CD4-positive, alpha-beta memory T cell (primary cell): ENCODE data around the gene KIAA1755. TPM values are rescaled to one million over a fixed set of nuclear protein-coding genes. Genes with fewer than 3 reads are reported as not detected.

Experiments used
- CTCF ChIA-PET: fragments of 350-600 bp; sonication (Branson Sonifier 250); formaldehyde crosslinking; loops from one replicate; lab custom pipeline; 2021; ENCODE audit warnings: inconsistent platforms; ENCODE audit not compliant: partially characterized antibody; lab: Charles Lee
- POLR2A ChIA-PET: fragments of 350-600 bp; sonication (Branson Sonifier 250); formaldehyde crosslinking; loops from one replicate; lab custom pipeline; 2021; ENCODE audit not compliant: partially characterized antibody; lab: Charles Lee
- DNase-seq, 5 donors: peaks; one replicate each; pipeline versions ENCODE4 v3.0.0 to v3.0.0-alpha.2; 2020 to 2022; ENCODE audit warnings: mixed read lengths in 1 of 5
- H3K27ac ChIP-seq: one replicate; pipeline ENCODE4 v1.7.0; 2013; ENCODE audit warnings: low read depth, low read length
- H3K27me3 ChIP-seq: 2 replicates; pipeline ENCODE4 v1.7.0; 2013; ENCODE audit warnings: mild to moderate bottlenecking, low read length, moderate library complexity; ENCODE audit not compliant: insufficient read depth
- H3K36me3 ChIP-seq: 2 replicates; pipeline ENCODE4 v1.7.0; 2013; ENCODE audit warnings: mild to moderate bottlenecking, low read length, moderate library complexity; ENCODE audit not compliant: insufficient read depth
- H3K4me1 ChIP-seq: 2 replicates; pipeline ENCODE4 v1.7.0; 2013; ENCODE audit warnings: mild to moderate bottlenecking, low read length, moderate library complexity; ENCODE audit not compliant: insufficient read depth
- H3K4me3 ChIP-seq, 2 donors: one replicate each; pipeline ENCODE4 v1.7.0; 2013; ENCODE audit warnings: low read length in 2 of 2, mild to moderate bottlenecking in 1 of 2
- H3K9me3 ChIP-seq, 2 donors: one replicate each; pipeline ENCODE4 v1.7.0; 2013; ENCODE audit warnings: low read length in 2 of 2, control low read depth in 1 of 2; ENCODE audit not compliant: control insufficient read depth in 1 of 2
- H3K27ac Mint-ChIP-seq, 7 donors: one replicate each; pipeline ENCODE4 v1.8.0; 2020 to 2021; ENCODE audit warnings: mixed read lengths in 7 of 7, mild to moderate bottlenecking in 6 of 7, inconsistent platforms in 3 of 7, moderate library complexity in 3 of 7
- H3K27me3 Mint-ChIP-seq, 2 donors: one replicate each; pipeline ENCODE4 v1.8.0; 2020 to 2021; ENCODE audit warnings: mixed read lengths in 2 of 2
- H3K36me3 Mint-ChIP-seq, 2 donors: one replicate each; pipeline ENCODE4 v1.8.0; 2020 to 2021; ENCODE audit warnings: mixed read lengths in 2 of 2, inconsistent platforms in 1 of 2, mild to moderate bottlenecking in 1 of 2
- H3K4me1 Mint-ChIP-seq, 4 donors: one replicate each; pipeline ENCODE4 v1.8.0; 2020 to 2021; ENCODE audit warnings: mixed read lengths in 4 of 4, mild to moderate bottlenecking in 1 of 4
- H3K4me3 Mint-ChIP-seq, 8 donors: one replicate each; pipeline ENCODE4 v1.8.0; 2020 to 2021; ENCODE audit warnings: mixed read lengths in 8 of 8, mild to moderate bottlenecking in 7 of 8, moderate library complexity in 6 of 8, inconsistent platforms in 3 of 8
- H3K9me3 Mint-ChIP-seq, 8 donors: one replicate each; pipeline ENCODE4 v1.8.0; 2020 to 2021; ENCODE audit warnings: mixed read lengths in 8 of 8, mild to moderate bottlenecking in 5 of 8, inconsistent platforms in 3 of 8, moderate library complexity in 1 of 8
- intact Hi-C: fragments of 100-400 bp; cut with micrococcal nuclease; formaldehyde crosslinking; loops from one replicate; pipeline ENCODE4 v1.15.1; 2023
- polyA plus RNA-seq, 2 donors: library from polyadenylated mRNA; unstranded; fragments of 300-500 nt; fragmentation: Illumina TruSeq; gene quantifications; one replicate each; pipeline ENCODE4 v1.2.3, GENCODE V29; 2021
- total RNA-seq, 2 experiments: library from RNA; stranded (reverse); gene quantifications; one replicate each; pipeline ENCODE4 v1.2.3, GENCODE V29; 2021

Gene KIAA1755
- total and polyA plus RNA-seq, 4 experiments from 2014 or later = not detected

DNA sequence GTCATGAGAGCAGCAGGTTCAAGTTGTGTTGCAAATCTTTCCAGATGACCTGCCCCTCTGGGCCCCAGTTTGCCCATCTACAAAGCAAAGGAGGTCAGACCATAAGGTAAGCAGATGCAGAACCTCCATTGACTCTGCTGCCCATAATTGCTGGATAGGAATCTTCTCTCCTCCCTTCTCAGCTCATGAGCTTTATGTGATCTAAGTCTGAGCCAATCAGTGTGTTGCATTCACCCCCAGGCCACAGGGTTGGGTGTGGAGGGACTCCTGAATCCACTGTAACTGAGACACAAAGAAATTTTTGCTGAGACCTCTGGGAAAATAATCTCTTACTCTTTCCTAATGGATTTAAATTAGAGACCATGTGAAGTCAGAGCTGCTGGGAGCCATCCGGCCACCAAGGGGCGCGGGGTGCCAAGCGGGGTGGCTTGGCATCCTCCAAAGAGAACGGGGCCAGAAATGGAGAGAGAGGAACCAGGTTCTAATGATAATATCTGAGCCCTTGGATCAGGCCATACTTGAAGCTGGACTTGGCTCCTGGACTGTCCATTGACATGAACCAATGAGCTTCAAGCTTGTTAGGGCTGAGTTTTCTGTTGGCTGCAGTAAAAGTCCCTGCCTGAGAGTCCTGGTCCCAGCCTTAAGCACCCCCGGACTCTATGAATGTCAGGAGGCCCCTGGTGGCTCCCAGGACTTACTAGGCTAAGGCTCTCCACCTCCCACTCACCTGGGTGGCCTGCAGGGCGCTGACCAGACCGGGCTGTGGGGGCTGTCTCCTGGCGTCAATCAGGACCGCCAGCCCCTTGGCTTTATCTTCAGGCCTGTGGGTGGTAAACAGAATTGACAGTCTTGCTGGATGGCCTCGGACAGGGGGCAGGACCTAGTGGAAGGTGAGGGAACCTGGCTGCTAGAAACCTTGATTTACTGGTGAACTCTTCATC is 32.8 kb downstream of the KIAA1755 start:
- Mint-ChIP-seq H3K9me3 (no peaks in the 10 kb centered on the region), H3K27me3 (peaks cover 3 to 11% of the 10 kb centered on the region in 2 donors), H3K4me1 (peaks cover 0 to under 1% (median 0%) of the 10 kb centered on the region in 4 donors), H3K4me3 (no peak overlapping the region), H3K27ac (no peak overlapping the region), H3K36me3 (no peaks in the 10 kb centered on the region)
- no peak for DNase-seq
- no peaks in the 10 kb centered on the region for H3K9me3 ChIP-seq
- no peak overlapping the region for H3K4me3 ChIP-seq
- ChIA-PET CTCF (no interaction called here), POLR2A (no interaction called here)
- no peaks in the 10 kb centered on the region for H3K27me3 ChIP-seq
- intact Hi-C loops = no loop called here
- no peaks in the 10 kb centered on the region for H3K4me1 ChIP-seq
- no peaks in the 10 kb centered on the region for H3K36me3 ChIP-seq
- no peak overlapping the region for H3K27ac ChIP-seq

DNA sequence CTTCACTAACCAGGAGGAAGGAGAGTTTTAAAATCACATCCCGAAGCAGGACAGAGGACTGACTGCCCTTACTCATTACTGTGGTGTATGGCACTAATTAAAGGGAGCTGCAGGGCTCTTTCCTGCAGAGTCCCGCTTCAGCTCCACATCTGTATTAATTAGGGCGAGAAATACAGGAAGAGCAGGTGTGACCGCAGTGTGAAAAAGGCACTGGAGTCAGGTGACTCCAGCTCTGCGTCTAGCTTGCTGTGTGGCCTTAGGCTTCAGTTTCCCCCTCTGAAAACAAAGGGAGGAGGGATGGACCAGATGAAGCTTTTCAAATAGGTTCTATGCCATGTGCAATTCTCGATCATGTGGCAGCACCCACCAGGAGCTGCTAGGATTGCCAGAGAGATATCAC is 34.0 kb downstream of the KIAA1755 start:
- CTCF ChIA-PET = interaction anchor here (0.6 to 3.4 kb wide), 4 partner anchors 11 to 641 kb away, joined by 3 to 17 read pairs (median 5); no protein-coding TSS in a partner anchor
- Histone ChIP-seq H3K4me1 (no peaks in the 10 kb centered on the region), H3K27ac (no peak overlapping the region), H3K9me3 (no peaks in the 10 kb centered on the region), H3K4me3 (no peak overlapping the region), H3K36me3 (no peaks in the 10 kb centered on the region), H3K27me3 (no peaks in the 10 kb centered on the region)
- H3K4me1 Mint-ChIP-seq = peaks cover 0 to 3% (median under 1%) of the 10 kb centered on the region in 4 donors
- no peak overlapping the region for H3K27ac Mint-ChIP-seq
- no peak overlapping the region for H3K4me3 Mint-ChIP-seq
- intact Hi-C loops = no loop called here
- no peaks in the 10 kb centered on the region for H3K36me3 Mint-ChIP-seq
- no peak for DNase-seq
- peaks cover 2 to 11% of the 10 kb centered on the region in 2 donors for H3K27me3 Mint-ChIP-seq
- no peaks in the 10 kb centered on the region for H3K9me3 Mint-ChIP-seq
- POLR2A ChIA-PET = interaction anchor here (1.1 kb wide), 1 partner anchor 170 kb away, joined by 3 read pairs; no protein-coding TSS in a partner anchor

- Mint-ChIP-seq H3K9me3 (no peaks in the 10 kb centered on the region), H3K4me1 (peaks cover 0 to 5% (median 1%) of the 10 kb centered on the region in 4 donors), H3K27ac (no peak overlapping the region), H3K4me3 (no peak overlapping the region), H3K36me3 (no peaks in the 10 kb centered on the region), H3K27me3 (peaks cover 4 to 8% of the 10 kb centered on the region in 2 donors)
- ChIA-PET POLR2A (interaction anchor here (1.1 kb wide), 1 partner anchor 169 kb away, joined by 3 read pairs; no protein-coding TSS in a partner anchor), CTCF (interaction anchor here (0.6 to 3.4 kb wide), 4 partner anchors 10 to 641 kb away, joined by 3 to 17 read pairs (median 5); no protein-coding TSS in a partner anchor)
- H3K27me3 ChIP-seq = no peaks in the 10 kb centered on the region
- H3K9me3 ChIP-seq = no peaks in the 10 kb centered on the region
- intact Hi-C loops = no loop called here
- H3K36me3 ChIP-seq = no peaks in the 10 kb centered on the region
- H3K4me3 ChIP-seq = no peak overlapping the region
- DNase-seq = no peak
- H3K27ac ChIP-seq = no peak overlapping the region
- no peaks in the 10 kb centered on the region for H3K4me1 ChIP-seq
Measured at GRCh38 chr20:38225900-38226263, 34.7 kb downstream of the KIAA1755 start.

DNA sequence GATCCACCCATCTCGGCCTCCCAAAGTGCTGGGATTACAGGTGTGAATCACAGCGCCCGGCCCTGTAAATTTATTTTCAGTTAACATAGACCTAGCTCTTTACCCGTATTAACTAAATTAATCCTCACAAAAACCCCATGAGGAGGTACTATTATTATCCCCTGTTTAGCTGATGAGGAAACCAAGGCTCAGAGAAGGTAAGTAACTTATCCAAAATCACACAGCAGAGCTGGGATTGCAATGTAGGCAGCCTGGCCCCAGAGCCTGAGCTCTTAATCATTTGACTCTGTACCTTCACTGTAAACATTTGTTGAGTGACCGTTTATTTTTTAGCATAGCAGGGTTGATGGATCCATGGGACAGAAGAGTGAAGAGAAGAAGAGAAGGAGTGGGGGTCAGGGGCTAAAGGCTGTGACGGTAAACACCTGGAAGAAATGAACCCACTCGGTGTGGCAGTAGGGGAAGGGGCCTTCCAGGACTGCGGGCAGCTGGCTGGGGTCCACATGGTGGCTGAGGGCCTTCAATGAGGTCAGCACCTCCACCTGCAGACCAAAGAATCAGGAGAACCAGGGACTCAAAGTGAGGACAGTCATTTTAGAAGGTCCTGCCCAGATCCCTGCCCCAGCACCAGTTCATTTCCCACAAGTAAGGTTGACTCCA is 35.2 kb downstream of the KIAA1755 start:
- ChIA-PET CTCF (interaction anchor here (1.7 to 3.4 kb wide), 3 partner anchors 10 to 640 kb away, joined by 3 to 17 read pairs (median 7); no protein-coding TSS in a partner anchor), POLR2A (no interaction called here)
- Histone ChIP-seq H3K27me3 (no peaks in the 10 kb centered on the region), H3K4me1 (no peaks in the 10 kb centered on the region), H3K9me3 (no peaks in the 10 kb centered on the region), H3K36me3 (no peaks in the 10 kb centered on the region), H3K4me3 (no peak overlapping the region), H3K27ac (no peak overlapping the region)
- no peak overlapping the region for H3K4me3 Mint-ChIP-seq
- H3K36me3 Mint-ChIP-seq = no peaks in the 10 kb centered on the region
- peaks cover 0 to 6% (median 1%) of the 10 kb centered on the region in 4 donors for H3K4me1 Mint-ChIP-seq
- no peaks in the 10 kb centered on the region for H3K9me3 Mint-ChIP-seq
- peaks cover 4 to 7% of the 10 kb centered on the region in 2 donors for H3K27me3 Mint-ChIP-seq
- no peak overlapping the region for H3K27ac Mint-ChIP-seq
- intact Hi-C loops = no loop called here
- no peak for DNase-seq

DNA sequence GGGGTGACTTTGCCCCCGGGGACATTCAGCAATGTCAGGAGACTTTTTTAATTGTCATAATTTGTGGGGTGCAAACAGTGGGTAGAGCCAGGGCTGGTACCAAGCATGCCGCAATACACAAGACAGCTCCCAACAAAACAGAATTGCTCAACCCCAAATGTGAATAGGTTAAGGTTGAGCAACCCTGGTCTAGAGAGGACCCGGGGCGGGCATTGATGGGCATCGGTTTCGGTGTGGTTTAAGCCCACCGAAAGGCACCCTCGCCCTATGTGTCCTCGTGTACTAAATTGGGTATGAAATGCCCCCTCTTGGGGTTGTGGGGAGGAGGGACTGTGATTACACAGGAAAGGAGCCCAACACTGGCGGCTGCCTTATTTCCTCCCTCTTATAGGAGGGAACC is 36.0 kb downstream of the KIAA1755 start:
- Mint-ChIP-seq H3K9me3 (no peaks in the 10 kb centered on the region), H3K27me3 (peaks cover 4 to 7% of the 10 kb centered on the region in 2 donors), H3K27ac (no peak overlapping the region), H3K4me1 (peaks cover 0 to 6% (median 1%) of the 10 kb centered on the region in 4 donors), H3K4me3 (no peak overlapping the region), H3K36me3 (no peaks in the 10 kb centered on the region)
- DNase-seq = no peak
- intact Hi-C loops = no loop called here
- Histone ChIP-seq H3K4me1 (no peaks in the 10 kb centered on the region), H3K9me3 (no peaks in the 10 kb centered on the region), H3K36me3 (no peaks in the 10 kb centered on the region), H3K4me3 (no peak overlapping the region), H3K27me3 (no peaks in the 10 kb centered on the region), H3K27ac (no peak overlapping the region)
- POLR2A ChIA-PET = no interaction called here
- CTCF ChIA-PET = interaction anchor here (1.0 to 4.3 kb wide), 7 partner anchors 9 to 639 kb away, joined by 3 to 41 read pairs (median 4); no protein-coding TSS in a partner anchor

DNA sequence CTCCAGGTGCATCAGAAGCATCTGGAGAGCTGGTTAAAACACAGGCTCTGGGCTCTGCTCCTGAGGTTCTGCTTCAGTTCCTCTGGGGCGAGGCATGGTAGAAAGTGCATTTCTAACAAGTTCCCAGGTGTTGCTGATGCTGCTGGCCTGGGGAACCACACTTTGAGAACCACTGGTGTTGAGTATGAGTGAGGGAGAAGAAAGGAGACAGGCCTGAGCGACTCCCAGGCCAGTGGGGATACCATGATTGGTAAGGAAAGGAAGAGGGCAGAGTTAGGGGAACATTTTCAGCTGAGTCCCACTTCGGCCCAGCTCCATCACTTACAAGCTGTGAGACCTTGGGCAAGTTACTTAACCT is 36.8 kb downstream of the KIAA1755 start:
- no peaks in the 10 kb centered on the region for H3K9me3 Mint-ChIP-seq
- no peak overlapping the region for H3K4me3 Mint-ChIP-seq
- no peak overlapping the region for H3K27ac Mint-ChIP-seq
- intact Hi-C loops = no loop called here
- ChIA-PET POLR2A (no interaction called here), CTCF (interaction anchor here (1.0 to 4.3 kb wide), 7 partner anchors 8 to 166 kb away, joined by 3 to 41 read pairs (median 4); no protein-coding TSS in a partner anchor)
- Histone ChIP-seq H3K4me3 (no peak overlapping the region), H3K27ac (no peak overlapping the region), H3K27me3 (no peaks in the 10 kb centered on the region), H3K9me3 (no peaks in the 10 kb centered on the region), H3K4me1 (no peaks in the 10 kb centered on the region), H3K36me3 (no peaks in the 10 kb centered on the region)
- no peaks in the 10 kb centered on the region for H3K36me3 Mint-ChIP-seq
- H3K4me1 Mint-ChIP-seq = peaks cover 0 to 6% (median 1%) of the 10 kb centered on the region in 4 donors
- no peak for DNase-seq
- peaks cover 4 to 7% of the 10 kb centered on the region in 2 donors for H3K27me3 Mint-ChIP-seq
